Calu3 (cell line): Measurements from ENCODE around the gene PSME3IP1. TPM values are rescaled to one million over a fixed set of nuclear protein-coding genes. Genes with fewer than 3 reads are reported as not detected.

ENCODE experiments used
- BruUV-seq: library from RNA; stranded (reverse); fragments of 400-500 nt; replicated peaks from 2 replicates; lab custom pipeline; 2021; lab: Mats Ljungman, UMichigan
- CTCF ChIA-PET: fragments of 300-600 bp; sonication (Branson Sonifier 250); formaldehyde crosslinking; loops from one replicate; lab custom pipeline; 2022; ENCODE audit warnings: antibody characterized with exemption; lab: Charles Lee
- DNase-seq: peaks from one replicate; pipeline ENCODE4 v3.0.0; 2022
- H3K27ac Mint-ChIP-seq: one replicate; pipeline ENCODE4 v1.8.0; 2022; ENCODE audit warnings: mixed read lengths; ENCODE audit not compliant: unreplicated experiment
- H3K27me3 Mint-ChIP-seq: one replicate; pipeline ENCODE4 v1.8.0; 2022; ENCODE audit warnings: mixed read lengths; ENCODE audit not compliant: unreplicated experiment
- H3K36me3 Mint-ChIP-seq: one replicate; pipeline ENCODE4 v1.8.0; 2022; ENCODE audit warnings: mild to moderate bottlenecking, moderate library complexity, mixed read lengths; ENCODE audit not compliant: insufficient read depth, unreplicated experiment
- H3K4me1 Mint-ChIP-seq: one replicate; pipeline ENCODE4 v1.8.0; 2022; ENCODE audit warnings: mild to moderate bottlenecking, low read depth, mixed read lengths; ENCODE audit not compliant: unreplicated experiment
- H3K4me3 Mint-ChIP-seq: one replicate; pipeline ENCODE4 v1.8.0; 2022; ENCODE audit warnings: mild to moderate bottlenecking, low read depth, moderate library complexity, mixed read lengths; ENCODE audit not compliant: unreplicated experiment
- H3K9me3 Mint-ChIP-seq: one replicate; pipeline ENCODE4 v1.8.0; 2022; ENCODE audit warnings: low read depth, mixed read lengths; ENCODE audit not compliant: unreplicated experiment
- CTCF ChIP-seq: fragments of 200-600 bp; IDR thresholded peaks from one replicate; pipeline ENCODE4 v1.8.0; 2022; ENCODE audit warnings: antibody characterized with exemption; ENCODE audit not compliant: unreplicated experiment
- intact Hi-C: fragments of 100-400 bp; cut with micrococcal nuclease; formaldehyde crosslinking; loops from one replicate; pipeline ENCODE4 v1.10.0; 2022; ENCODE audit not compliant: unreplicated experiment
- total RNA-seq: library from RNA; stranded (reverse); gene quantifications from 2 replicates; pipeline ENCODE4 v1.2.3, GENCODE V29; 2022

Gene PSME3IP1
- total RNA-seq, 1 experiment from 2014 or later, result 171 TPM

DNA sequence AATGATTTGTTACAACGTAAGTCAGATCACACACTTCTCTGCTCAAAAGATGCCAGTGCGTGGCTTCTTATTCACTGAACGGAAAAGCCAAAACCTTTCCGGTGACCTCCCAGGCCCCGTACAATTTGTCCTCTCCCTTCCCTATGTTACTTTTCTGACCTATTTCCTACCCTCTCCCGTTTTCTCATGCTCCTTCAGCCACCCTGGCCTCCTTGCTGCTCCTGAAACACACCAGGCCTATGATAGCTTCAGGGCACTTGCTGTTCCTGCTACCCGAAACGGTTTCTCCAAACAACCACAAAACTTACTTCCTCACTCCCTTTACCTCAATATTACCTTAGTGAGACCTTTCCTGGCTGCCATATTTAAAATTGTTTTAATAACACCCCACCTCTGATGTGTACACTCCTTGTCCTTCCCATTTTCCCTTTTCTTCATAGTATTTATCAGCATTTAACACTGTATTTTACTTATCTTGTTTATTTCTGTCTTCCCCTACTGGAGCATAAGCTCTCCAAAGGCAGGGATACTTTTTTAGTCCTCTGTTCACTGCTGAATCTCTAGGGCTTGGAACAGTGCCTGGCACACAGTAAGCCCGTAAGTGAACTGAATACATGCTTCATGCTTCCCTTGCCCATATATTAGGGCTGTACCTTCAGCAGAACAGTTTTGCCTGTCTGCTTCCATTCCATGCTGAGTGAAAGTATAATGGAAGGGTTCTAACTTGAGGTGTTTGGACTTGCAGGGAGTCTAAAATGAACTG, 48.3 kb upstream of the PSME3IP1 start:
- Mint-ChIP-seq H3K27me3 (no peaks in the 10 kb centered on the region), H3K4me1 (no peaks in the 10 kb centered on the region), H3K36me3 (peaks cover 50% of the 10 kb centered on the region), H3K4me3 (no peak overlapping the region), H3K27ac (no peak overlapping the region), H3K9me3 (no peaks in the 10 kb centered on the region)
- DNase-seq, result no peak
- intact Hi-C loops, result no loop called here
- TF ChIP-seq CTCF, result no peak
- BruUV-seq, result no TSS peak
- CTCF ChIA-PET, result no interaction called here

GRCh38 chr16:57231821-57232350, 46.0 kb upstream of the PSME3IP1 start:
- no peak for TF ChIP-seq CTCF
- no peaks in the 10 kb centered on the region for H3K9me3 Mint-ChIP-seq
- H3K4me3 Mint-ChIP-seq, result no peak overlapping the region
- no peak for DNase-seq
- no peak overlapping the region for H3K27ac Mint-ChIP-seq
- intact Hi-C loops, result no loop called here
- no peaks in the 10 kb centered on the region for H3K4me1 Mint-ChIP-seq
- no peaks in the 10 kb centered on the region for H3K27me3 Mint-ChIP-seq
- H3K36me3 Mint-ChIP-seq, result peaks cover 56% of the 10 kb centered on the region
- CTCF ChIA-PET, result interaction anchor here (0.5 kb wide), 1 partner anchor 268 kb away, joined by 3 read pairs; no protein-coding TSS in a partner anchor
- no TSS peak for BruUV-seq

GRCh38 chr16:57229079-57229478, 43.2 kb upstream of the PSME3IP1 start:
- Mint-ChIP-seq H3K4me3 (no peak overlapping the region), H3K27me3 (no peaks in the 10 kb centered on the region), H3K36me3 (peaks cover 43% of the 10 kb centered on the region), H3K4me1 (no peaks in the 10 kb centered on the region), H3K27ac (no peak overlapping the region), H3K9me3 (no peaks in the 10 kb centered on the region)
- no TSS peak for BruUV-seq
- CTCF ChIA-PET, result interaction anchor here (0.6 kb wide), 1 partner anchor 122 kb away, joined by 7 read pairs; no protein-coding TSS in a partner anchor
- TF ChIP-seq CTCF, result no peak
- intact Hi-C loops, result no loop called here
- no peak for DNase-seq

DNA sequence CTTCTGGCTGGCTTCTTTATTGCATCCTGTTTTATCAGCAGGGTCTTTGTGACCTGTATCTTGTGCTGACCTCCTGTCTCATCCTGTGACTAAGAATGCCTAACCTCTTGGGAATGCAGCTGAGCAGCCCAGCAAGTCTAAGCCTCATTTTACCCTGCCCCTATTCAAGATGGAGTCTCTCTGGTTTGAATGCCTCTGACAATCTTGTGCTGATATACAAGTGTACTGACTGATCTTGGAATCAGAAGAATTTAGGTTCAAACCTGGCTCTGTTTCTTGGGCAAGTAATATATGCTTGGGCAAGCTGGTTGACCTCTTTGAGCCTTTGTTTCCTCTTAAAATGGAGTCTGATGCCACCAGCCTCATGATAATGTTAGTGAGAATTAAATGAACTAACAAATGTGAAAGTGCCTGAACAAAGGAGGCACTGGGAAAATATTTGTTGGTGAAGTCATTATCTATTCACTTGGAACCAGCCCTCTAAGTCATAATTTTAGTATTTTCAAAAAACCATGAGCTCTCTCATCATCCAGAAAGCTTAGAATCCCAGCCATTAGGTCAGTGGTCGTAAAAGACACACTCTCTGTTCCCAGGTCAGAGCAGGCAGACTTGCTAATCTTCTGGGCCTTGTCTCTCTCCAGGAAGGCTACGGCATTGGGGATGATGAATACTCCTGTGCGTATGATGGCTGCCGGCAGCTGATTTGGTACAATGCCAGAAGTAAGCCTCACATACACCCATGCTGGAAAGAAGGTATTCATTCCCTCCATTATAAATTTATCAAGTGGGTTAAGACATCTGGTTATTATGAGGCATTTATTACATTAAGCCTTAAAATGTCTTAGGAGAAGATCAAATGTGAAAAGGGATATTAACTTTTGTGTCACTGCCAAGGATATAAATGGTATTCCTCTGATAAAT, 41.1 kb upstream of the PSME3IP1 start:
- no peak overlapping the region for H3K4me3 Mint-ChIP-seq
- no peak overlapping the region for H3K27ac Mint-ChIP-seq
- no peaks in the 10 kb centered on the region for H3K9me3 Mint-ChIP-seq
- BruUV-seq, result no TSS peak
- peaks cover 33% of the 10 kb centered on the region for H3K36me3 Mint-ChIP-seq
- no peak for DNase-seq
- CTCF ChIA-PET, result no interaction called here
- H3K27me3 Mint-ChIP-seq, result no peaks in the 10 kb centered on the region
- no peak for TF ChIP-seq CTCF
- intact Hi-C loops, result no loop called here
- H3K4me1 Mint-ChIP-seq, result no peaks in the 10 kb centered on the region
